GM12878 (cell line): ENCODE data around the gene SMIM21. TPM values are rescaled to one million over a fixed set of nuclear protein-coding genes. Genes with fewer than 3 reads are reported as not detected.

Source experiments
- ATAC-seq: fragments of 200-7000 bp; cut with Tn5 transposase; 3 replicates; pipeline ENCODE4 v1.9.1; 2020; ENCODE audit warnings: mild to moderate bottlenecking, moderate library complexity
- BruUV-seq: library from RNA; stranded (reverse); fragments of 400-500 nt; replicated peaks from 2 replicates; lab custom pipeline; 2021; lab: Mats Ljungman, UMichigan
- CTCF ChIA-PET: fragments of 300-600 bp; sonication (Branson Sonifier 250); formaldehyde crosslinking; extraction: SDS; loops from one replicate; lab custom pipeline; 2021; ENCODE audit warnings: inconsistent platforms; lab: Yijun Ruan, JAX
- POLR2A ChIA-PET: fragments of 350-600 bp; formaldehyde crosslinking; extraction: SDS; loops from one replicate; lab custom pipeline; 2021; ENCODE audit warnings: inconsistent platforms; lab: Charles Lee
- RAD21 ChIA-PET: fragments of 300-600 bp; sonication (Branson Sonifier 250); formaldehyde crosslinking; loops from one replicate; lab custom pipeline; 2023; ENCODE audit warnings: antibody characterized with exemption; ENCODE audit not compliant: unreplicated experiment; lab: Charles Lee
- SMC1A ChIA-PET: fragments of 300-600 bp; sonication (Branson Sonifier 250); formaldehyde crosslinking; loops from one replicate; lab custom pipeline; 2023; ENCODE audit not compliant: unreplicated experiment, uncharacterized antibody; lab: Charles Lee
- DNase-seq: peaks from one replicate; pipeline ENCODE4 v3.0.0-alpha.2; 2011; ENCODE audit warnings: low read depth, low spot score
- FAIRE-seq: peaks from 3 replicates; lab custom pipeline; 2011; peaks lifted over from hg19 to GRCh38; lab: Jason Lieb, UNC
- H2AFZ ChIP-seq: 2 replicates; pipeline ENCODE4 v1.6.0; 2011; ENCODE audit warnings: low read depth, low read length, control low read depth; ENCODE audit not compliant: control insufficient read depth
- H3K27ac ChIP-seq: 2 replicates; pipeline ENCODE4 v1.5.1; 2011; ENCODE audit warnings: control low read depth; ENCODE audit not compliant: control insufficient read depth, insufficient read depth
- H3K27me3 ChIP-seq, 2 experiments: replicated peaks in 1 of 2; 2 replicates each; pipeline versions ENCODE4 v1.6.0 to v1.6.1; 2011; ENCODE audit warnings: low read length in 1 of 2; ENCODE audit not compliant: control insufficient read depth in 2 of 2, insufficient read depth in 2 of 2
- H3K36me3 ChIP-seq, 2 experiments: 2 replicates each; pipeline ENCODE4 v1.5.1; 2011; ENCODE audit warnings: low read length in 1 of 2; ENCODE audit not compliant: control insufficient read depth in 2 of 2, insufficient read depth in 2 of 2
- H3K4me1 ChIP-seq: 2 replicates; pipeline ENCODE4 v1.6.1; 2011; ENCODE audit warnings: mild to moderate bottlenecking, low read length, moderate library complexity, mixed read lengths; ENCODE audit not compliant: control insufficient read depth, insufficient read depth
- H3K4me2 ChIP-seq: 2 replicates; pipeline ENCODE4 v1.6.0; 2011; ENCODE audit warnings: control low read depth; ENCODE audit not compliant: control insufficient read depth, insufficient read depth
- H3K4me3 ChIP-seq: fragments of 200-600 bp; sonication (generic); 2 replicates; pipeline ENCODE4 v1.5.1; 2016
- H3K79me2 ChIP-seq: 2 replicates; pipeline ENCODE4 v1.6.0; 2011; ENCODE audit warnings: low read length; ENCODE audit not compliant: control insufficient read depth, insufficient read depth
- H3K9ac ChIP-seq: 2 replicates; pipeline ENCODE4 v1.8.0; 2011; ENCODE audit warnings: low read length, control low read depth, mixed read lengths; ENCODE audit not compliant: control insufficient read depth, insufficient read depth
- H3K9me3 ChIP-seq: replicated peaks from 3 replicates; pipeline ENCODE4 v1.5.1; 2011; ENCODE audit warnings: mild to moderate bottlenecking, low read length; ENCODE audit not compliant: control insufficient read depth, insufficient read depth
- H4K20me1 ChIP-seq: 2 replicates; pipeline ENCODE4 v1.6.0; 2011; ENCODE audit not compliant: control insufficient read depth, insufficient read depth
- CBX3 ChIP-seq: fragments of 200-600 bp; sonication (generic); IDR thresholded peaks from 2 replicates; pipeline ENCODE4 v1.6.1; 2016; ENCODE audit warnings: low read depth, borderline replicate concordance
- FOXM1 ChIP-seq: IDR thresholded peaks from 2 replicates; pipeline ENCODE4 v1.6.1; 2012; ENCODE audit warnings: low read depth, mild to moderate bottlenecking, inconsistent platforms, low read length, moderate library complexity
- IRF3 ChIP-seq: fragments of 450-650 bp; IDR thresholded peaks from 2 replicates; pipeline ENCODE4 v1.6.1; 2014; ENCODE audit warnings: mild to moderate bottlenecking
- MEF2A ChIP-seq: IDR thresholded peaks from 2 replicates; pipeline ENCODE4 v1.6.1; 2011; ENCODE audit warnings: low read depth, mild to moderate bottlenecking, low read length, moderate library complexity; ENCODE audit not compliant: insufficient read depth
- NFYB ChIP-seq: IDR thresholded peaks from 2 replicates; pipeline ENCODE4 v1.6.1; 2011; ENCODE audit warnings: low read depth, mild to moderate bottlenecking, low read length, improper control_type of control experiment, moderate library complexity; ENCODE audit not compliant: insufficient read depth
- TCF7 ChIP-seq: IDR thresholded peaks from 2 replicates; pipeline ENCODE4 v1.6.1; 2014; ENCODE audit warnings: antibody characterized with exemption, borderline replicate concordance
- WRNIP1 ChIP-seq: IDR thresholded peaks from 2 replicates; pipeline ENCODE4 v1.6.1; 2011; ENCODE audit warnings: low read depth, low read length, improper control_type of control experiment, borderline replicate concordance
- WGBS: methylation state at CpG from one replicate; pipeline ENCODE4 v1.1.6; 2016; ENCODE audit warnings: low lambda C conversion rate; ENCODE audit not compliant: insufficient replicate concordance, insufficient coverage; ENCODE audit errors: missing lambda C conversion rate; 5-methylcytosine and 5-hydroxymethylcytosine counted together
- in situ Hi-C: fragments of 300-500 bp; cut with MboI; formaldehyde crosslinking; loops from 9 replicates; pipeline ENCODE4 v1.14.3; 2018; ENCODE audit warnings: mixed read lengths
- intact Hi-C: fragments of 100-400 bp; cut with micrococcal nuclease; formaldehyde crosslinking; loops from one replicate; pipeline ENCODE4 v1.14.2; 2022; ENCODE audit not compliant: unreplicated experiment
- polyA plus RNA-seq, 11 experiments: library from polyadenylated mRNA; depleted of rRNA in 4 of 11; unstranded in 6 of 11; stranded (reverse) in 5 of 11; fragments of >200 nt; fragmentation: Nextera tagmentation in 4 of 11; fragmentation: Illumina TruSeq in 1 of 11; extraction: Ambion mirVana in 4 of 11; extraction: Trizol in 1 of 11; gene quantifications; 1 replicate in 1 of 11; 2 replicates in 10 of 11; pipeline versions ENCODE4 v1.2.1 to v1.2.3, GENCODE V29; 2011 to 2016; ENCODE audit warnings: inconsistent platforms in 2 of 11, missing spikeins in 2 of 11, low read depth in 1 of 11
- total RNA-seq, 4 experiments: library from RNA; depleted of rRNA in 3 of 4; stranded (reverse); fragments of >200 nt in 3 of 4; fragmentation: Illumina TruSeq in 1 of 4; extraction: Trizol in 1 of 4; gene quantifications; 2 replicates each; pipeline versions ENCODE4 v1.2.1 to v1.2.3, GENCODE V29; 2013 to 2021

Gene SMIM21
- total and polyA plus RNA-seq, 10 of the 15 experiments (the other 5 are each of a cell fraction or from before 2014, with no cell fraction given), result not detected

DNA sequence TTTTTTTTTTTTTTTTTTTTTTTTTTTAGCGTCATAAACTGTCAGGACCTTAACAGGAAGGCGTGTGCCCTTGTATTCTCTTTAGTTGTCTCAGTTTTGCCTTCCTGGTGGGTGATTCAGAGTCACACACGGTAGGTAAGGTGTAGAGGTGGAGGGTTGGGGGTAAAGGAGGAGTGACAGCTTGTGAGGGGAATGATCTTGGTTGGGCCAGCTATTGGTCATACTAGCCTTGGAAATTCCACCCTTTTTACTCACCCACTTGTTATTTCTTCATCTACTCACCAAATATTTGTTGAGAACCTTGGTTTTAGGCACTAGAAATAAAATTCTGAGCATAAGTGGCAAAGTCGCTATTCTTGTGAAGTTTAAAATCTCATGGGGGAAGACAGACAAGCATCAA lies 22.2 kb downstream of the SMIM21 start (continued):
- TF ChIP-seq NFYB, result no peak
- TF ChIP-seq, all 136 proteins: peak for 0

DNA sequence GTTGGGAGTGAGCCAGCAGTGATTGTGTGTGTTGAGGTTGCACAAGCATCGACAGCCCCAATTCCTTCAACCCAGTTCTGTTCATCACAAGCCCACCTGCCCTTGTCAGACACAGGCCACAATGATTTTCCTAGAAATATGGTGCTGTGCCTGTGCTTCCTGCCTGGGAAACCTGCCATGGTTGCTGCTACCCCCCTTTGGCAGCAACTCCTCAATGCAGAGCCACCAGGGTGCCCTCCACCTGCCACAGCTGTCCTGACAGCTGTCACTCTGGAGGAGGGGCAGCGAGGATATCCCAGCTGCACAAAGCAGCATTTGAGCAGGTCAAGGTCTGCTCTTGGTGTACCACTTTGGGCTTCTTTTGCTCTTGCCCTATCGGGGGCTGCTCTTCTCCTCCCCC lies 27.1 kb downstream of the SMIM21 start:
- no peak overlapping the region for H2AFZ ChIP-seq
- BruUV-seq, result no TSS peak
- no peak overlapping the region for H3K4me3 ChIP-seq
- 10% methylated on average over 3 of the region's 3 CpGs for WGBS
- no peak for ATAC-seq
- no peaks in the 10 kb centered on the region for H3K27me3 ChIP-seq
- ChIA-PET SMC1A (no interaction called here), RAD21 (no interaction called here), POLR2A (no interaction called here), CTCF (no interaction called here)
- no peak for FAIRE-seq
- no peak for TF ChIP-seq CBX3
- TF ChIP-seq TCF7, result no peak
- TF ChIP-seq MEF2A, result no peak
- no peaks in the 10 kb centered on the region; the same call in 2 of the 3 replicates for H3K9me3 ChIP-seq
- no peaks in the 10 kb centered on the region for H3K79me2 ChIP-seq
- H3K27ac ChIP-seq, result no peak overlapping the region
- intact Hi-C loops, result no loop called here
- in situ Hi-C loops, result no loop called here
- H3K9ac ChIP-seq, result no peak overlapping the region
- no peak overlapping the region for H3K4me2 ChIP-seq
- H3K4me1 ChIP-seq, result no peaks in the 10 kb centered on the region
- H4K20me1 ChIP-seq, result no peaks in the 10 kb centered on the region
- no peaks in the 10 kb centered on the region for H3K36me3 ChIP-seq
- DNase-seq, result no peak

DNA sequence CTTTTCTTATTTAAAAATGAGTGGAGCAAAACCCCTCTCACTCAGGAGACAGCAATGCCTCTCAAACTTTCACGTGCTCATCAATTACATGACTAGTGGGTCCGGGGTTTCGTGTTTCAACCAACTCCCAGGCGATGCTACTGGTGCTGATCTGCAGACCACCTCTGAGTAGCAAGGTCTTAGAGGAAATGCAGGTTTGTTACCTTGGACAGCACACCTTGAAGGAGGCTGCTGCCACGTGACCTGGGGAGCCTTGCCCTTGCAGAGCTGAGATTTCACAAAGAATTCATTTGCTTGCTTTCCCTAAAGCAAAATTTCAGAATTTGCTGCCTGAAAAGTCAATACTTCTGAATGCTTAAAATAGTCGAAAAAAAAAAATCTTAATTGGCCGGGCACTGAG lies 32.4 kb downstream of the SMIM21 start:
- FAIRE-seq (no peak), ATAC-seq (no peak), DNase-seq (no peak)
- Histone ChIP-seq H3K36me3 (no peaks in the 10 kb centered on the region), H4K20me1 (no peaks in the 10 kb centered on the region), H3K4me3 (no peak overlapping the region), H3K9me3 (no peaks in the 10 kb centered on the region), H3K4me1 (no peaks in the 10 kb centered on the region), H3K9ac (no peak overlapping the region), H2AFZ (no peak overlapping the region), H3K27ac (no peak overlapping the region), H3K27me3 (no peaks in the 10 kb centered on the region; a peak in 1 of 4 replicates), H3K4me2 (no peak overlapping the region)
- SMC1A ChIA-PET, result no interaction called here
- 43% methylated on average over 7 of the region's 7 CpGs for WGBS
- BruUV-seq, result no TSS peak
- CTCF ChIA-PET, result interaction anchor here (0.6 kb wide), 1 partner anchor 57 kb away, joined by 3 read pairs; no protein-coding TSS in a partner anchor
- no peak for TF ChIP-seq IRF3
- no peak for TF ChIP-seq WRNIP1
- TF ChIP-seq FOXM1, result no peak
- TF ChIP-seq, all 136 proteins: peak for 0
- in situ Hi-C loops (no loop called here), intact Hi-C loops (no loop called here)
- ChIA-PET POLR2A (no interaction called here), RAD21 (no interaction called here)
- H3K79me2 ChIP-seq, result no peaks in the 10 kb centered on the region
